NCI-H146 (cell line): ENCODE measurements around the gene ABCC4.
"Not testable (repeated sequence)": the region's sequence is repeated elsewhere in the genome, so short reads cannot be mapped to it uniquely, and the experiment has no call there.

ENCODE experiments used
- DNase-seq: peaks from one replicate; lab custom pipeline; 2025; lab: John Stamatoyannopoulos, UW

Gene ABCC4

GRCh38 chr13:95226932-95227695, 74.1 kb downstream of the ABCC4 start:
- DNase-seq = no peak

- no peak for DNase-seq
These were observed 74.8 kb downstream of the ABCC4 start for GRCh38 chr13:95226476-95226875.

GRCh38 chr13:95226050-95226449, 75.2 kb downstream of the ABCC4 start:
- no peak for DNase-seq

- no peak for DNase-seq
These were observed 77.2 kb downstream of the ABCC4 start for GRCh38 chr13:95224064-95224463.

- DNase-seq = no peak
These were observed 78.6 kb downstream of the ABCC4 start for GRCh38 chr13:95222733-95223018.

- no peak for DNase-seq
These were observed 79.1 kb downstream of the ABCC4 start for GRCh38 chr13:95221971-95222732.

- DNase-seq = no peak
These were observed 80.6 kb downstream of the ABCC4 start for GRCh38 chr13:95220611-95221010.

- no peak for DNase-seq
These were observed 83.1 kb downstream of the ABCC4 start for GRCh38 chr13:95217920-95218830.

- no peak for DNase-seq
These were observed 85.1 kb downstream of the ABCC4 start for GRCh38 chr13:95216182-95216581.

- DNase-seq = no peak
These were observed 88.0 kb downstream of the ABCC4 start for GRCh38 chr13:95212983-95213850.

GRCh38 chr13:95209109-95209508, 92.1 kb downstream of the ABCC4 start:
- no peak for DNase-seq

- DNase-seq = no peak
These were observed 93.4 kb downstream of the ABCC4 start for GRCh38 chr13:95207769-95208366.

- no peak for DNase-seq
These were observed 95.1 kb downstream of the ABCC4 start for GRCh38 chr13:95206116-95206515.

GRCh38 chr13:95204231-95204765, 97.0 kb downstream of the ABCC4 start:
- DNase-seq = no peak

- DNase-seq = no peak
These were observed 99.2 kb downstream of the ABCC4 start for GRCh38 chr13:95201814-95202651.

GRCh38 chr13:95200386-95200957, 100.8 kb downstream of the ABCC4 start:
- not testable (repeated sequence) for DNase-seq

- DNase-seq = no peak
These were observed 101.4 kb downstream of the ABCC4 start for GRCh38 chr13:95199896-95200295.

GRCh38 chr13:95198606-95199005, 102.6 kb downstream of the ABCC4 start:
- not testable (repeated sequence) for DNase-seq

- DNase-seq = no peak
These were observed 103.7 kb downstream of the ABCC4 start for GRCh38 chr13:95197548-95197947.

- no peak for DNase-seq
These were observed 106.1 kb downstream of the ABCC4 start for GRCh38 chr13:95195146-95195545.
